COLO829 (cell line): ENCODE measurements around the gene KPNA3.
"Not testable (repeated sequence)": the region's sequence is repeated elsewhere in the genome, so short reads cannot be mapped to it uniquely, and the experiment has no call there.

Source experiments
- DNase-seq: peaks from one replicate; pipeline ENCODE4 v3.0.0; 2012; ENCODE audit warnings: low spot score

Gene KPNA3

DNA sequence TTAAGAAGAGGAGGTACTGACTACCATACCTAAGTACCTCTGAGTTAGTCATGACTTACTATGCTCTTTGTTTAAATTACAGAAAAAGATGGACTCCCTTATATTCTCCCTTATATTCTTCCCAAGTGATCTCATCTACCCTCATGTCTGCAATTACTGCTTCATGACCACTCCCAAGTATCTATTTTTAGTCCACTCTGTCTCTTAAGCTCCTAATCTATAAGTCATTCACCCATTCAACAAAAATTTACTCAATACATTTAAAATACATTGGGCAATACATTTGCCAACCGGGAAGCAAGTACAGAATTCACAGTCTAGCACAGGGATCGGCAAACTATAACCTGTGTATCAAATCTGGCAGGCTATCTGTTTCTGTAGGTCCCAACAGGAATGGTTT lies 42.6 kb downstream of the KPNA3 start:
- no peak for DNase-seq

DNA sequence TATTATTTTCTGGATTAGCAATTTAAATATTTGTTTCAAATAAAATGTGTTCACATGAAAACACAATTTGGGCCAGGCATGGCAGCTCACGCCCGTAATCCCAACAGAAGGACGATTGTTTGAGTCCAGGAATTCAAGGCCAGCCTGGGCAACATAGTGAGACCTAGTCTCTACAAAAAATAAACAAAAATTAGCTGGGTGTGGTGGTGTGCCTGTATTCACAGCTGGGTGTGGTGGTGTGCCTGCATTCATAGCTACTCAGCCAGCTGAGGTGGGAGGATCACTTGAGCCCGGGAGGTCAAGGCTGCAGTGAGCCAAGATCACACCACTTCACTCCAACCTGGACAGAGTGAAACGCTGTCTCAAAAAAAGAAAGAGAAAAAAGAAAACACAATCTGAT lies 46.4 kb downstream of the KPNA3 start:
- DNase-seq, result no peak

DNA sequence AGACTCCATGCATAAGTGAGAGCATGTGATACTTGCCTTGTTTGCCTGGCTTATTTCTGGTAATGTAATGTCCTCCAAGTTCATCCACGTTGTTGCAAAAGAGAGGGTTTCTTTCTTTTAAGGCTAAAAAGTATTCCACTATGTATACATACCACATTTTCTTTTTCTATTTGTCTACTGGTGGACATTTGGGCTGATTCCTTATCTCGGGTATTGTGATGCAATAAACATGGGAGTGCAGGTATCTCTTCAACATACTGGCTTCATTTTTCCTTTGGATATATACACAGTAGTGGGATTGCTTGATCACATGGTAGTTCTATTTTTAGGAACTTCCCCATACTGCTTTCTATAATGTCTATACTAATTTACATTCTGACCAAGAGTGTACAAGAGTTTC lies 51.6 kb downstream of the KPNA3 start:
- DNase-seq, result no peak

DNA sequence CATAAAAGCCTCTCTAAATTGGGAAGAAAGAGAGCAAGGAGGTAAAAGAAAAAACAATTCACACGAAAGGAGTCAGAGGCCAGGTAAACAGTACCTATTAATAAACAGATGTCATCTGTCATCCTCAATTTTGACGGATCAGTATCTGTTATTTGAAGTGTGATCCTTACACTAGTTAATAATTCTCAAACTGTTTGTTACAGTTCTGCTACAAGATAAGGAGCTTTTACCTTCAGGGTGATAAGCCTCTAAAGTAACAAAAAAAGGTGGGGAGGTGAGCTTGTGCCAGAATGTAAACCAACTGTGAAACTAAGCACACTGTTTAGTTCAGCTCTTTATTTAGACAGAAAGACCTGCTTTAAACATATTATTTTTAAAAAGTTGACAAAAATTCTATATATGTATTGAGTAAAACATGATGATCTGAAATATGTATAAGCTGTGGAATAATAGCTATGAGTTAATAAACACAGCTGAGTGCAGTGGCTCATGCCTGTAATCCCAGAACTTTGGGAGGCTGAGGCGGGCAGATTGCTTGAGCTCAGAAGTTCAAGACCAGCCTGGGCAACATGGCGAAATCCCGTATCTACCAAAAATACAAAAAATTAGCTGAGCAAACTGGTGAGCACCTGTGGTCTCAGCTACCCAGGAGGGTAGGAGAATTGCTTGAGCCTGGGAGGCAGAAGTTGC lies 52.8 kb downstream of the KPNA3 start:
- DNase-seq, result no peak

DNA sequence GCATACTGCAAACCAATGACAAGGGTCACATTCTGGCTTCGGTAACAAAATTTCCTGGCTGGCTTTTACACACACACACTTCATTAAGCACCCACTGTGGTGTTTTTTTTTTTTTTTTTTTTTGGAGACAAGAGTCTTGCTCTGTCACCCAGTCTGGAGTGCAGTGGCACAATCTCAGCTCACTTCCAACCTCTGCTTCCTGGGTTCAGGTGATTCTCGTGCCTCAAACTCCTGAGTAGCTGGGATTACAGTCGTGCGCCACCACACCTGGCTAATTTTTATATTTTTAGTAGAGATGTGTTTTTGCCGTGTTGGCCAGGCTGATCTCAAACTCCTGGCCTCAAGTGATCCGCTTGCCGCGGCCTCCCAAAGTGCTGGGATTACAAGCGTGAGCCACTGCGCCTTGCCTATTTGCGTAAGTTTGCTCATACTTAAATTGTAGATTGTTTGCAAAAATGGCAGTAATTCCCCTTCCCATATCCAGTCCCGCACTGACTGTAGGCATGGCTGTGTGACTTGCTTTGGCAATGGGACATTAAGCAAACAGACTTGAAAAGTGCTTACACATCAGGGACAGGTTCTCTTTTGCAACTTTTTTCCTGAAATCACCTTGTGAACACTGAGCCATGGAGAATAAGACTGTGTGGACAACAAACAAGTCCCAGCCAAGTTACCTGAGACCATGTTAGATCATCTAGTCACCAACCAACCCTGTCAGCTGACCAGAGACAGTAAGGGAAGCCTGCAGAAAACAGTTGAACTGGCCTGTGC lies 59.1 kb downstream of the KPNA3 start:
- DNase-seq, result peak; percentile 3

DNA sequence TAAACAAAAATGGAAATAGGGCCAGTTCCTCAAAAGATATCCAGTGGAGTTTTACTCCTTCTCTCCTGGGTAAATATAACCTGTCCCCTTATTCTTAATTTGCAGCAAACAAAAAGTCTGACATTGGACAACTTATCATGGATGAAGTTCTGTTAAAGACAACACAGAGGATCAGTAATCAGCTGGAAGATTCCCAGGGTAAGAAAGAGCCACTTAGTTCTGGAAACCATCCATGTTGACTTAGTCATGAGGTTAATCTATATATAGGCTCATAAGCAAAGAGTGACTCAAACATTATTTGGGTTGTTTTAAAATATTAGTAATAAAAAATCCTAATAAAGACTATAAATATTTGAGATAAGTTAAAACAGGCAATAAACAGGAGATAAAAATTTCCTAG lies 60.7 kb downstream of the KPNA3 start:
- peak; percentile 16 for DNase-seq

DNA sequence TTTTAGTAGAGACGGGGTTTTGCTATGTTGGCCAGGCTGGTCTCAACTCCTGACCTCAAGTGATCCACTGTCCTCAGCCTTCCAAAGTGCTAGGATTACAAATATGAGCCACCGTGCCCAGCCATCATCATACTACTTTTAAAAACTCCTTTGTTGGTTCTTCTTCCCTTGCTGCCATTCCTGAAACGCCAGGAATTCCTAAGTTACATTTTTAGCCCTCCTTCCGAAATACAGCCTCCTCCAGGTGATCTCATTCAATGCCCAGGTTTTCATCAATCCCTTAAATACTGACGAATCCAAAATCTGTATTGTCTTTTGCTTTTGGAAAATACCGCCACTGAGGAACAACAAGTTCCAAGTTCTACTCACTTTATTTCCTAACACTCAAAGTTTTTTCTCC lies 75.9 kb downstream of the KPNA3 start:
- no peak for DNase-seq

DNA sequence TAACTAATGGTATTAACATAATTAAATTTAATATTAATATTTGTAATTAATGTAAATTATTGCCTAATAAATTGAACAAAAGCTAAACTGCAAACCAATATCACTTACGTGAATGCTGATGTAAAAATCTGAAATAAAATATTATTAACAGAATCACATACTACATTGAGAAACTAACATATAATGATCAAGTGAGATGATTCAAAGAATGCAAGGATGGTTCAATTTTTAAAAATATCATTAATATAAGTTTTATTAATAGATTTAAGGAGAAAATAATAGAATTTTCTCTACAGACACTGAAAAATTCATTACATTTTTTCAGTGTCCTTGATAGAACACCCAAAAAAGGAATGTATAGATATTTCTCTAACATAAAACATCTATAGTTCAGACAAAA lies 77.7 kb downstream of the KPNA3 start:
- DNase-seq, result no peak

DNA sequence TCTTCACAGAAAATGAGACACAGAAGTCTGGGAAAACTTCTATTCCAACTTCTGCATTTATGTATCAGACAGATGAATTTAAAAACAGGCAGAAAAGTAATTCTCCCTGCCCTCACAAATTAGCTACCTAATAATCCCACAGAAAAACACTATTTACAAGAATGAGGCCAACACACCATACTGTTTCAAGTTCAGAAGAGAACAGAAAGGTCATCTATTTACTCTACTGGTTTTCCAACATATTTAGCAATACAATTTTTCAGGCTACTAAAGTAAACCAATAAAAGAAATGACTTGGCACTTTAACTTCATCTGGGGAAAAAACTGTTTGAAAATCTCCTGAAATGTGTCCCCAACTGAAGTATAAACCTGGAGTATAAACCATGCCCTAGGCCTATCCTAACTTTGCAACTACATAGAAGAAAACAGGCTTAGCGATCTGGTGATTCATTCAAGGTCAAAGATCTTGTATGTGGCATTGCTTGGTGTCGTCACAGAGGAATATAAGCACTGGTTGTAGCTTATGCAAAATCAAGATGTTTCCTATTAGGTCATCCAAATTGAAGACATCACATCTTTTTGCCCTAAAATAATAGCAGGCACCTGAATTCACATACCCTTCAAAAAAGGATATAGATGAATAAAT lies 81.1 kb downstream of the KPNA3 start:
- DNase-seq, result no peak

DNA sequence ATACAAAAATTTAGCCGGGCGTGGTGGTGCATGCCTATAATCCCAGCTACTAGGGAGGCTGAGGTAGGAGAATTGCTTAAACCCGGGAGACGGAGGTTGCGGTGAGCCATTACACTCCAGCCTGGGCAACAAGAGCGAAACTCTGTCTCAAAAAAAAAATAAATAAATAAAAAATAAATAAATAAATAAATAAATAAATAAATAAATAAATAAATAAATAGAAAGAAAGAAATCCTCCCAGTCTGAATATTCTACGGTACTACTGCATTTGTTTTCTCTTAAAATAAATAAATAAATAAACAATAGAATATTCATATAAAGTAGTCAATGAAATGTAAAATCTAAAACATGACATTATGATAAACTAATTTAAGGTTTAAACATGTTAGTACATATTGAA lies 88.2 kb downstream of the KPNA3 start:
- DNase-seq, result not testable (repeated sequence)

DNA sequence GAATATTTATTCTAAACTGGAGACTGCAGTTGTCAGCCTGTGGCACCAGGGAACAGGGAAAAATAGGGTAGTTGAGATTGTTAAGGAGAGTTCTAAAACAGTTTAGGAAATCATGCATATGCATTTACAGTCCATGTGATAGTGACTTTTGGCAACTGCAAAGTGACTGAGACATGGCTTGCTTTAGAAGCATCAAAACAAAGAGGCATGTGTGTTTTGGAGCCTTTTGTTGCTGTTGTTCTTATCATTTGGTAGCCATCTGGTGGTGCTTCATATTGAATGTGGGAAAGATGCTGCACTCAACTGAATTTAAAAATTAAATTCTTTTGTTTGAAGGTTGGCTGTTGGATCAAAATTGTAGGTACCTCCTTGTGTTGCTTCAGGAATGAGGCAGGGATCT lies 91.0 kb downstream of the KPNA3 start:
- DNase-seq, result no peak

DNA sequence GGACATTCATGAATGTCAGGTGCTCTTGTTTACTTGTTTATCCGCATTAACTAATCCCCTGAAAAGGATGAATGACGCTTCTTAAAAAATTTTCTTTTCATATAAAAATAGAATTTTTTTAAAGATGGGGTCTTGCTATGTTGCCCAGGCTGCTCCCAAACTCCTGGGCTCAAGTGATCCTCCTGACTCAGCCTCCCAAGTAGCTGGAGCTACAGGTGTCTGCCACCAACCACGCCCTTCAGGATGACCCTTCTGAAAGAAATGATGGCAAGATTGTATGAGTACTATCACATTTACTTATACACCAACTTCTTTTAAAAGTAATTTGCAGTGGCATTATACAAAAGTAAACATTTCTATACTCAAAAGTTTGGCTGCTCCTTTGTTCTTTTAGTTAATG lies 95.0 kb downstream of the KPNA3 start:
- no peak for DNase-seq

DNA sequence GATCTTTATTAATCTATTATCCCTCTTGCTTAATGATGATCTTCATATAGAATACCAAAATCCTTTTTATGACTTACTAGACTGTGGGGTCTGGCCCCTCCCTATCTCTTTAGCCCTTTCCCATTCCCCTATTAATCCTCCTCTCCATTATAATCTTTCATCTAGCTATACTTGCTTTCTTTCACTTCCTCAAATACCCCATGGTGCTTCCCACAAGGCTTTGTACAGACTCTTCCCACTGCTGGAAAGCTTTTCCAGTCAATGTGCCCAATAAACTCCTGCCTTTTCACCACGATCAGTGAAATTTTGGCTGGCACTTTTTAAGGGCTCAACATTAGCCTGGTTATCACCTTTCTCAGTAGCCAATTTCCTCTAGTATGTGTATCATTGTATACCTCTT lies 98.0 kb downstream of the KPNA3 start:
- DNase-seq, result no peak

DNA sequence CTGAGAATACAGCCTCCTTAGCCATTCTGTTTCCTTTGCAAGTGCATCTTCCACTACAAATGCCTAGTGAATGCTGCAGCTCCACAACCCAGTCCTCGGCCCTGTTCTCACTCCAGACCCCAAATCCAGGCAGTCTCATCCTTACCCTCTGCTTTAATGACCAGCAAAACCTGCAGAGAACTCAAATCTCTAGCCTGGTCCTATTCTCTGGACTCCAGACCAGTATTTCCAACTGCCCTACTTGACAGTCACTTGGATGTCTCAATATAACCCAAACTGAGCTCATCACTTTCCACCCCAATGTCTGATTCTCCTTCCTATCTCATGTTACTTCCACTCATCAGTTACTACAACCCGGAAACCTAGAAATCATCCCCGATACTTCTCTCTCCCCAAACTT lies 98.6 kb downstream of the KPNA3 start:
- no peak for DNase-seq

DNA sequence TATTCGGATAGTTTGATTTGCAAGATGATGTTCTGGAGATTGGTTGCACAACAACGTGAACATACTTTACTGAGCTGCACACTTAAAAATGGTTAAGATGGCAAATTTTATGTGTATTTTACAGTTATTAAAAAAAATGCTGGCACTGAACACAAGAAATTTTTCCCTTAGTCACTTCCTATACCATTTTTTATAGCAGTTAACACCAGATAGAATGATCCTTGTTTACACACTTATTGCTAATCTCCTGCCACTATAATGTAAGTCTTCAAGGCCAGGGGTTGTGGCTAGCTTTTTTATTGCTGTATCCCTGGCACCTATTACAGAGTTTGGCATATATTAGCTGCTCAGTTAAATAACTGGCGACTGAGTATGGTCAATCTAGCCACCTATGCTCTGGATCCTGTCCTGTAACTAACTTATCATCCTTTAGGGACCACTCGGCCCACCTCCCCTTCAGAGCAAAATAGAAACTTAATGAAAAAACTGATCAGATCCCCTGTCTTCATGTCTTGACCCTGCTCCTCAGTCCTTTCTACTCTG lies 99.2 kb downstream of the KPNA3 start:
- DNase-seq, result no peak

DNA sequence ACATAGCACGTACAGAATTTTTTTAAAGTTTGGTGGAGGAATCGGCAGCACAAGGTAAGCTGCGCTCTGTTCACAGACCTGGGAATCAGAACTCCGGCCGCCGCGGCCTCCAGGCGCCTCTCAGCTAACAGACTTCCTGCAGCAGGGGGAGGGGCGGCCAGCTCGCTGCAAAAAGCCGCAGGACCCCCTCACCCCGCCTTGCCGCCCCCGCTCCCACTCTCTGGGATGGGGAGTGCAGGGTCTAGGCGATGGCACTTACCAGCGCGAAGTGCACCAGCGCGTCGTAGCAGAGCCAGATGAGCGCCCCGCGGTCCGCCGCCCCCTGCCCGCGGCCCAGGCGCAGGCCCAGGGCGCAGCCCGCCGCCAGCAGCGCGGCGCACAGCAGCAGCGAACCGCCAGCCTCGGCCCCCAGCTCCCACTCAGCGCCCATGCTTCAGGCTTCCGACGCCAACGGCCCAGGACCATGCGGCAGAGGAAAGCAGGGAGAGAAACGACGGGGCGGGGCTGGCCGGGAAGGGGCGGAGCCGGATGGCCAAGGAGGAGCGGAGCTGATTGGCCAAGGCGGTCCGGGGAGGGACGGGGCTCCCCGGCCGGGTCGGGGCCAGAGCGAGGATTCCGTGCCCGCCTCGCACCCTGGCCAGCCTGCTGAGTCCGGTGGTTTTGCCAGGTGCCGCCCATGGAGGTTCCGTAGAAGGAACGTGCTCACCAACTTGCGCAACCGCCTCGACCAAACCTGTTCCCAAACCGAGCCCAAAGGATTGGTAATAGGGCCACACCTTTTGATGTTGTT lies 101.3 kb downstream of the KPNA3 start, which contains the start of gene EBPL:
Gene EBPL, minus strand, starts transcription at position 492 of the 790 bp plus-strand sequence. Its CDS starts 62 bp downstream, at position 430.
- DNase-seq, result peak; percentile 87

DNA sequence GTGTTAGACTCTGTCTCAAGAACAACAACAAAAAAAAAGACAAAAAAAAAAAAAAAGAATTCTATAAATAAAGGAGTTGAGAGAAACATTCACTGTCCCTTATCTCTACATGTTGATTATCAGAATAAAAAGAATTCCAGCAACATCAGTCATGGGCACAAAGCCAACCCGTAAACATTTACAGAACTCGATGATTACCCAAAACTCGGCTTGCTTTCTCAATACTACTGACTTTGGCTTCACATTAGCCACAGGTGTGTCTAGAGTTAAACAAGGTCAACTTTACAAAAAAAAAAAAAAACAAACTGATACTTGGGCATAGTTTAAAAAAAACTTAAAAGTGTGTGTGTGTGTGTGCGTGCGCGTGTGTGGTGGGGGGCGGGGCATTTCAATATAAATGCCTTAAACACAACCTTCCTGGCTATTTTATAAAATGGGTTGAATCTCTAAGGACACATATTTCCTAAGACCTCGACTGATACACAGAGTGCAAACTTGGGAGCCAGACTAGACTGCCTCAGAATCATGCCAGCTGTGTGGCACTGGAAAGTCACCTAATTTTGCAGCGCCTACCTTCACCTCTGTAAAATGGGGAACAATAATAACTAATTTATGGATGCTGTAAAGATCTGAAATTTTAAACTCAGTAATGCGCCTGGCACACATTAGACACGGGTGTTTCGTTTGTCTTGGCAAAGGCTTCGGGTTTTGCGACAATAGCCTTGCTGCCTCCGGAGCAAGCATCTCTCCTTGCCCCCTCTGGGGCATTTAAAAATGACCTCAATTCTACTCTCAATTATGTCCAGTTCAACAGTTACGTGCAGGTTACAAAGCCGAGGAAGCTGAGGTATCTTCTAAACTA lies 102.1 kb downstream of the KPNA3 start:
- peak; percentile 21 for DNase-seq

DNA sequence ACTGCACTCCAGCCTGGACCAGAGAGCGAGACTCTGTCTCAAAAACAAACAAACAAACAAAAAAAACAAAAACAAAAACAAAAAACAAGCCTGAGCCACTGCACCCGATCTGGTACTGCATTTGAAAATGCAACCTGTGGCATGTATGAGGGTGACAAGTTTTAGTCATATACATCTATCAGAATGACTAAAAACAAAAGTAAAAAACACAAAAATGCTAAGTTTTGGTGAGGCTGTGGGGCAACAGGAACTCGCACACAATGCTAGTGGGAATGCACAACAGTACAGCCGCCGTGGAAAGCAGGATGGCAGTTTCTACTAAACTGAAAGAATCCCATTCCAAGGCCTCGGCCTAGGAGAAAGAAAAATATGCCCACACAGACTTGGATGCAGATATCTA lies 109.0 kb downstream of the KPNA3 start:
- no peak for DNase-seq

DNA sequence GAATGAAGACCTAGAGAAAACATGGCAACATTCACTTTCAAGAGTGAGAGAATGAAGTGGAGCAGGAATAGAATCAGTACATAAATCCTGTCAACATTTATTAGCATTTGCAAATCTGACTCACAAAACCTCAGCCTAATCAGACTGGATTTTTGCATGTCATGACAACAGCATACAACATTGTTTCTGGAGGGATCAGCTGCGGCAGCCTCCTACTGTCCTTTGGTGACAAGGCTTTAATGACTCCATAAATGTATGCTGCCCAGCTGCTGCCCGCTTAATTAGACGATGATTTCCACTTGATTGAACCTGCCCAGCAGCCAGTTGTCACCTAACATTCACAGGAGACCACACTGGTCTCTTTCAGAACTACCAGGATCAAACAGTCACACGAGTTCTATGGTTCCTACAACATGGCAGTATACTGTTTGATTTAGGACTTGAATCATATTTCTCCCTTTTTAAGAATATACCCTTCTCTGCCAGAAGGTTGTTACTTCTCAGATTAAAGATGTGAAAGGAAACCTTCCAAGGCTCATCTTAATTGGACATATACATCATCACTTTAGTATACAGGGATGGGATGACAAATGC lies 110.5 kb downstream of the KPNA3 start:
- no peak for DNase-seq

DNA sequence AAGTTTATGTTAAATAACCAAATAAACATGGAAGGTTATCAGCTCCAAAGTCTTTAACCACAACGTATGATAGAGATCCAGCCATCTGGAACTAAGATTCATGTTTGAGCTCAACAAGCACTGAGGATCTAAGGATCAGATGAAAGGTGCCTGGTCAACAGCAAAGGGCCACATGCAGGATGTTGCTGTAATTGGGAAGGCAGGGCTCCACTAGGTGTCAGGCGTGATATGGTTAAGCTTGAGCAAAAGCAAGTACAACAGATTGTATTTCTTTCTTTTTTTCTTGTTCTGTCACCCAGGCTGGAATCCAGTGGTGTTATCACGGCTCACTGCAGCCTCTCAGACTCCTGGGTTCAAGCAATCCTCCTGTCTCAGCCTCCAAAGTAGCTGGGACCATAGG lies 113.2 kb downstream of the KPNA3 start:
- no peak for DNase-seq
